MM.1S (cell line): ENCODE measurements around the gene CAMK1.

Experiments
- DNase-seq: peaks from one replicate; pipeline ENCODE4 v3.0.0-alpha.2; 2015
- H2AFZ ChIP-seq: fragments of 300-600 bp; sonication (generic); 2 replicates; pipeline ENCODE4 v1.6.0; 2016; ENCODE audit warnings: antibody characterized with exemption, low read length
- H3F3A ChIP-seq: fragments of 300-600 bp; sonication (generic); 2 replicates; pipeline ENCODE4 v1.6.1; 2016; ENCODE audit warnings: mild to moderate bottlenecking, antibody characterized with exemption, low read length, moderate library complexity, mixed read lengths; ENCODE audit not compliant: insufficient read depth
- H3K27ac ChIP-seq: fragments of 300-600 bp; sonication (generic); 2 replicates; pipeline ENCODE4 v1.5.1; 2016; ENCODE audit warnings: mild to moderate bottlenecking, low read length
- H3K27me3 ChIP-seq: fragments of 300-600 bp; sonication (generic); replicated peaks from 2 replicates; pipeline ENCODE4 v1.6.0; 2016; ENCODE audit warnings: low read length; ENCODE audit not compliant: insufficient read depth
- H3K36me3 ChIP-seq: fragments of 300-600 bp; sonication (generic); replicated peaks from 2 replicates; pipeline ENCODE4 v1.6.1; 2016; ENCODE audit warnings: mild to moderate bottlenecking, low read length, mixed read lengths; ENCODE audit not compliant: insufficient read depth
- H3K4me1 ChIP-seq: fragments of 300-600 bp; sonication (generic); 2 replicates; pipeline ENCODE4 v1.6.1; 2016; ENCODE audit warnings: low read length, mixed read lengths
- H3K4me2 ChIP-seq: fragments of 300-600 bp; sonication (generic); 2 replicates; pipeline ENCODE4 v1.6.0; 2016; ENCODE audit warnings: low read depth, low read length
- H3K4me3 ChIP-seq: fragments of 300-600 bp; sonication (generic); 2 replicates; pipeline ENCODE4 v1.5.1; 2016; ENCODE audit warnings: low read length, mixed read lengths
- H3K79me2 ChIP-seq: fragments of 300-600 bp; sonication (generic); 2 replicates; pipeline ENCODE4 v1.6.1; 2016; ENCODE audit warnings: mixed run types, low read length, mixed read lengths
- H3K9ac ChIP-seq: fragments of 300-600 bp; sonication (generic); 2 replicates; pipeline ENCODE4 v1.6.1; 2016; ENCODE audit warnings: low read length, mixed read lengths
- H3K9me2 ChIP-seq: fragments of 300-600 bp; sonication (generic); replicated peaks from 2 replicates; pipeline ENCODE4 v1.6.1; 2016; ENCODE audit warnings: mild to moderate bottlenecking, low read length, mixed read lengths; ENCODE audit not compliant: insufficient read depth
- H3K9me3 ChIP-seq: fragments of 300-600 bp; sonication (generic); replicated peaks from 2 replicates; pipeline ENCODE4 v1.6.1; 2016; ENCODE audit warnings: mild to moderate bottlenecking, low read length, mixed read lengths; ENCODE audit not compliant: insufficient read depth
- H4K20me1 ChIP-seq: fragments of 300-600 bp; sonication (generic); 2 replicates; pipeline ENCODE4 v1.6.1; 2016; ENCODE audit warnings: mild to moderate bottlenecking, low read length, moderate library complexity, mixed read lengths; ENCODE audit not compliant: insufficient read depth
- CTCF ChIP-seq: fragments of 300-600 bp; sonication (generic); IDR thresholded peaks from 2 replicates; pipeline ENCODE4 v1.5.1; 2016; ENCODE audit warnings: antibody characterized with exemption, low read length, mixed read lengths
- EZH2 ChIP-seq: fragments of 300-600 bp; sonication (generic); optimal IDR thresholded peaks from 2 replicates; pipeline ENCODE3; 2017; ENCODE audit warnings: low read depth, mild to moderate bottlenecking, antibody characterized with exemption, low read length, mixed read lengths
- EZH2phosphoT487 ChIP-seq: fragments of 300-600 bp; sonication (generic); IDR thresholded peaks from 2 replicates; pipeline ENCODE4 v1.6.1; 2018; ENCODE audit warnings: antibody characterized with exemption, low read length

The CAMK1 gene

GRCh38 chr3:9748031-9748430, 21.7 kb downstream of the CAMK1 start:
- no peak overlapping the region for H3K9ac ChIP-seq
- H4K20me1 ChIP-seq = no peaks in the 10 kb centered on the region
- TF ChIP-seq EZH2phosphoT487 (no peak), CTCF (no peak), EZH2 (no peak)
- H3K4me1 ChIP-seq = peaks cover 6% of the 10 kb centered on the region
- H3K9me2 ChIP-seq = no peaks in the 10 kb centered on the region
- no peaks in the 10 kb centered on the region for H3K9me3 ChIP-seq
- no peak overlapping the region for H3K4me2 ChIP-seq
- peaks cover 20% of the 10 kb centered on the region for H3K79me2 ChIP-seq
- H3F3A ChIP-seq = peaks cover 18% of the 10 kb centered on the region
- no peak overlapping the region for H3K4me3 ChIP-seq
- no peak for DNase-seq
- H3K27me3 ChIP-seq = no peaks in the 10 kb centered on the region
- no peak overlapping the region for H3K27ac ChIP-seq
- peaks cover 8% of the 10 kb centered on the region for H3K36me3 ChIP-seq
- no peak overlapping the region for H2AFZ ChIP-seq

GRCh38 chr3:9747267-9747666, 22.5 kb downstream of the CAMK1 start:
- no peak overlapping the region for H3K4me3 ChIP-seq
- TF ChIP-seq EZH2 = no peak
- no peak for TF ChIP-seq EZH2phosphoT487
- no peak for TF ChIP-seq CTCF

GRCh38 chr3:9746330-9746729, 23.4 kb downstream of the CAMK1 start:
- H3K36me3 ChIP-seq = peaks cover 5% of the 10 kb centered on the region
- H4K20me1 ChIP-seq = no peaks in the 10 kb centered on the region
- H3F3A ChIP-seq = peaks cover 18% of the 10 kb centered on the region
- H3K79me2 ChIP-seq = peaks cover 12% of the 10 kb centered on the region
- no peaks in the 10 kb centered on the region for H3K9me2 ChIP-seq
- peaks cover 3% of the 10 kb centered on the region for H3K4me1 ChIP-seq
- H3K27me3 ChIP-seq = no peaks in the 10 kb centered on the region
- no peaks in the 10 kb centered on the region for H3K9me3 ChIP-seq
- TF ChIP-seq EZH2 = no peak
- no peak for TF ChIP-seq CTCF
- TF ChIP-seq EZH2phosphoT487 = no peak
- DNase-seq = no peak
- H3K9ac ChIP-seq = no peak overlapping the region
- H3K27ac ChIP-seq = no peak overlapping the region
- H3K4me3 ChIP-seq = no peak overlapping the region
- no peak overlapping the region for H3K4me2 ChIP-seq
- no peak overlapping the region for H2AFZ ChIP-seq

More at GRCh38 chr3:9747267-9747666, 22.5 kb downstream of the CAMK1 start:
- Histone ChIP-seq H2AFZ (no peak overlapping the region), H3K36me3 (peaks cover 8% of the 10 kb centered on the region), H3F3A (peaks cover 18% of the 10 kb centered on the region), H3K9ac (no peak overlapping the region), H3K27me3 (no peaks in the 10 kb centered on the region), H3K4me1 (peaks cover 6% of the 10 kb centered on the region), H3K27ac (no peak overlapping the region), H3K9me2 (no peaks in the 10 kb centered on the region), H3K79me2 (peaks cover 20% of the 10 kb centered on the region), H3K4me2 (no peak overlapping the region), H4K20me1 (no peaks in the 10 kb centered on the region), H3K9me3 (no peaks in the 10 kb centered on the region)
- no peak for DNase-seq
